HCT116 (cell line): ENCODE data around the gene DKK1. TPM values are rescaled to one million over a fixed set of nuclear protein-coding genes. Genes with fewer than 3 reads are reported as not detected.

Experiments
- ATAC-seq: fragments of 200-7000 bp; cut with Tn5 transposase; 2 replicates; pipeline ENCODE4 v1.9.1; 2020; ENCODE audit warnings: mild to moderate bottlenecking, moderate library complexity
- BruUV-seq: library from RNA; stranded (reverse); fragments of 400-500 nt; replicated peaks from 2 replicates; lab custom pipeline; 2021; lab: Mats Ljungman, UMichigan
- CTCF ChIA-PET: fragments of 300-600 bp; sonication (Branson Sonifier 250); formaldehyde crosslinking; loops from one replicate; lab custom pipeline; 2021; ENCODE audit warnings: antibody characterized with exemption; lab: Charles Lee
- POLR2A ChIA-PET: fragments of 300-600, 350-600 bp; sonication (Branson Sonifier 250); formaldehyde crosslinking; loops from one replicate; lab custom pipeline; 2021; ENCODE audit warnings: antibody characterized with exemption; lab: Charles Lee
- RAD21 ChIA-PET, 2 experiments: fragments of 300-600 bp; sonication (Branson Sonifier 250); formaldehyde crosslinking; loops; one replicate each; lab custom pipeline; 2023; ENCODE audit warnings: low total read pairs in 2 of 2; ENCODE audit not compliant: uncharacterized antibody in 2 of 2, unreplicated experiment in 2 of 2, low non-redundant PET in 1 of 2; lab: Charles Lee
- DNase-seq: peaks from one replicate; pipeline ENCODE4 v3.0.0-alpha.2; 2010; ENCODE audit warnings: low read depth, low spot score
- H2AFZ ChIP-seq: fragments of 200-600 bp; shearing (Covaris generic), sonication (generic); 2 replicates; pipeline ENCODE4 v1.6.1; 2017; ENCODE audit warnings: low read depth, mixed run types, mixed read lengths, antibody characterized with exemption, low read length; ENCODE audit not compliant: poor library complexity, severe bottlenecking
- H3K27ac ChIP-seq: 2 replicates; pipeline ENCODE4 v1.5.1; 2012; ENCODE audit warnings: low read depth, low read length
- H3K27me3 ChIP-seq: fragments of 200-600 bp; sonication (generic); 2 replicates; pipeline ENCODE4 v1.6.1; 2016; ENCODE audit warnings: mixed run types, low read length, mixed read lengths; ENCODE audit not compliant: insufficient read depth
- H3K36me3 ChIP-seq, 2 experiments: fragments of 200-500 bp in 1 of 2; fragments of 200-600 bp in 1 of 2; sonication (Bioruptor generic) in 1 of 2; sonication (generic) in 1 of 2; 2 replicates each; pipeline versions ENCODE4 v1.5.1 to v1.6.1; 2014 to 2016; ENCODE audit warnings: low read length in 2 of 2, inconsistent platforms in 1 of 2, mixed read lengths in 1 of 2, mixed run types in 1 of 2; ENCODE audit not compliant: insufficient read depth in 2 of 2, control insufficient read depth in 1 of 2
- H3K4me1 ChIP-seq, 2 experiments: fragments of 200-600 bp in 1 of 2; sonication (generic) in 1 of 2; 2 replicates each; pipeline versions ENCODE4 v1.5.1 to v1.6.1; 2012 to 2017; ENCODE audit warnings: low read length in 2 of 2, inconsistent platforms in 1 of 2, mild to moderate bottlenecking in 1 of 2, mixed read lengths in 1 of 2, mixed run types in 1 of 2, moderate library complexity in 1 of 2; ENCODE audit not compliant: insufficient read depth in 2 of 2, control insufficient read depth in 1 of 2
- H3K4me2 ChIP-seq: fragments of 200-600 bp; sonication (generic); 2 replicates; pipeline ENCODE4 v1.6.1; 2017; ENCODE audit warnings: mixed run types, low read length, mixed read lengths
- H3K4me3 ChIP-seq, 2 experiments: fragments of 200-600 bp in 1 of 2; sonication (generic) in 1 of 2; replicated peaks in 1 of 2; 2 replicates each; pipeline ENCODE4 v1.5.1; 2011 to 2016; ENCODE audit warnings: low read length in 2 of 2, control low read depth in 1 of 2, low read depth in 1 of 2, mild to moderate bottlenecking in 1 of 2, mixed read lengths in 1 of 2, mixed run types in 1 of 2
- H3K79me2 ChIP-seq: fragments of 200-600 bp; sonication (generic); 2 replicates; pipeline ENCODE4 v1.6.1; 2017; ENCODE audit warnings: mild to moderate bottlenecking, mixed run types, low read length, moderate library complexity, mixed read lengths; ENCODE audit not compliant: insufficient read depth
- H3K9ac ChIP-seq: fragments of 200-600 bp; sonication (generic); 2 replicates; pipeline ENCODE4 v1.6.1; 2016; ENCODE audit warnings: low read length, mixed read lengths
- H3K9me2 ChIP-seq: fragments of 200-600 bp; sonication (generic), shearing (Covaris generic); 2 replicates; pipeline ENCODE4 v1.6.1; 2017; ENCODE audit warnings: mixed run types, mild to moderate bottlenecking, moderate library complexity; ENCODE audit not compliant: insufficient read depth
- H3K9me3 ChIP-seq, 2 experiments: fragments of 200-500 bp in 1 of 2; fragments of 200-600 bp in 1 of 2; sonication (Bioruptor generic) in 1 of 2; sonication (generic) in 1 of 2; 2 replicates each; pipeline ENCODE4 v1.6.1; 2014 to 2017; ENCODE audit warnings: low read length in 2 of 2, mixed read lengths in 2 of 2, inconsistent platforms in 1 of 2, low read depth in 1 of 2, mild to moderate bottlenecking in 1 of 2, mixed run types in 1 of 2, moderate library complexity in 1 of 2; ENCODE audit not compliant: control insufficient read depth in 1 of 2, insufficient read depth in 1 of 2
- H4K20me1 ChIP-seq: fragments of 200-600 bp; sonication (generic), shearing (Covaris generic); 2 replicates; pipeline ENCODE4 v1.6.1; 2017; ENCODE audit warnings: mixed run types, mild to moderate bottlenecking, moderate library complexity; ENCODE audit not compliant: insufficient read depth
- CEBPB ChIP-seq: IDR thresholded peaks from 2 replicates; pipeline ENCODE4 v1.6.1; 2012; ENCODE audit warnings: low read depth
- ELF1 ChIP-seq: IDR thresholded peaks from 2 replicates; pipeline ENCODE4 v1.6.1; 2012; ENCODE audit warnings: low read depth, borderline replicate concordance
- EZH2 ChIP-seq: fragments of 200-600 bp; sonication (generic); IDR thresholded peaks from 2 replicates; pipeline ENCODE4 v1.6.1; 2017; ENCODE audit warnings: antibody characterized with exemption, mixed run types
- EZH2phosphoT487 ChIP-seq: fragments of 200-600 bp; IDR thresholded peaks from 2 replicates; pipeline ENCODE4 v1.6.1; 2018; ENCODE audit warnings: antibody characterized with exemption, borderline replicate concordance
- FOSL1 ChIP-seq: IDR thresholded peaks from 2 replicates; pipeline ENCODE4 v1.6.1; 2012; ENCODE audit warnings: low read depth
- JUND ChIP-seq: IDR thresholded peaks from 2 replicates; pipeline ENCODE4 v1.6.1; 2012
- MAX ChIP-seq: IDR thresholded peaks from 2 replicates; pipeline ENCODE4 v1.6.1; 2012
- POLR2AphosphoS5 ChIP-seq: IDR thresholded peaks from 2 replicates; pipeline ENCODE4 v1.6.1; 2011; ENCODE audit warnings: mild to moderate bottlenecking, low read depth, low read length, moderate library complexity
- RAD21 ChIP-seq: IDR thresholded peaks from 2 replicates; pipeline ENCODE4 v1.6.1; 2012; ENCODE audit warnings: low read depth, mild to moderate bottlenecking
- SIN3A ChIP-seq: IDR thresholded peaks from 2 replicates; pipeline ENCODE4 v1.6.1; 2012; ENCODE audit warnings: low read depth
- SP1 ChIP-seq: IDR thresholded peaks from 2 replicates; pipeline ENCODE4 v1.6.1; 2012; ENCODE audit warnings: low read depth
- SRF ChIP-seq: IDR thresholded peaks from 2 replicates; pipeline ENCODE4 v1.6.1; 2012; ENCODE audit warnings: low read depth
- YY1 ChIP-seq: IDR thresholded peaks from 2 replicates; pipeline ENCODE4 v1.6.1; 2011; ENCODE audit warnings: low read length, low read depth, moderate library complexity, mild to moderate bottlenecking; ENCODE audit not compliant: insufficient replicate concordance; ENCODE audit errors: extremely low read depth
- ZFX ChIP-seq: fragments of 450-650 bp; IDR thresholded peaks from 2 replicates; pipeline ENCODE4 v1.6.1; 2017
- ZNF274 ChIP-seq: fragments of 200-500 bp; sonication (Bioruptor generic); IDR thresholded peaks from 2 replicates; pipeline ENCODE4 v1.6.1; 2014; ENCODE audit warnings: mild to moderate bottlenecking, low read depth, low read length, inconsistent platforms
- intact Hi-C: fragments of 100-400 bp; cut with micrococcal nuclease; formaldehyde crosslinking; loops from 2 replicates; pipeline ENCODE4 v1.10.0; 2022
- total RNA-seq: library from RNA; stranded (reverse); gene quantifications from one replicate; pipeline ENCODE4 v1.2.1, GENCODE V29; 2021; ENCODE audit not compliant: unreplicated experiment
- TF ChIP-seq, protein P1 (sequence below): IDR thresholded peaks from 2 replicates; pipeline ENCODE4 v1.6.1; 2012
- TF ChIP-seq, protein P2 (sequence below): IDR thresholded peaks from 2 replicates; pipeline ENCODE4 v1.6.1; 2011; ENCODE audit warnings: mild to moderate bottlenecking, low read length, moderate library complexity; ENCODE audit not compliant: insufficient replicate concordance; ENCODE audit errors: extremely low read depth

The DKK1 gene
- total RNA-seq, 1 experiment from 2014 or later, result 315 TPM

- CTCF ChIA-PET, result interaction anchor here (1.1 to 3.9 kb wide), 3 partner anchors 9 to 175 kb away, joined by 3 to 36 read pairs (median 3); no protein-coding TSS in a partner anchor
- no peak for ATAC-seq
- Histone ChIP-seq H3K4me3 (peak overlapping the region; percentile 78 to 93), H4K20me1 (no peaks in the 10 kb centered on the region; the same call in 1 of the 2 replicates), H3K9ac (peak overlapping the region; percentile 84), H3K9me3 (no peaks in the 10 kb centered on the region), H2AFZ (no peak overlapping the region), H3K4me1 (peaks cover 61 to 86% of the 10 kb centered on the region in 2 experiments), H3K27me3 (no peaks in the 10 kb centered on the region), H3K9me2 (no peaks in the 10 kb centered on the region), H3K36me3 (peaks cover 0 to 21% of the 10 kb centered on the region in 2 experiments; a peak in 2 of 4 replicates), H3K79me2 (peaks cover 38% of the 10 kb centered on the region), H3K27ac (peak overlapping the region; percentile 96), H3K4me2 (peak overlapping the region; percentile 99)
- no TSS peak for BruUV-seq
- intact Hi-C loops, result no loop called here
- DNase-seq, result no peak
- TF ChIP-seq RAD21 (no peak), CEBPB (no peak), MAX (no peak), SIN3A (no peak), FOSL1 (no peak), SRF (no peak), YY1 (no peak), ZFX (no peak), ELF1 (no peak), EZH2phosphoT487 (no peak)
- POLR2A ChIA-PET, result interaction anchor here (0.9 to 1.7 kb wide), 7 partner anchors 10 to 227 kb away, joined by 3 to 6 read pairs (median 4); no protein-coding TSS in a partner anchor
- RAD21 ChIA-PET, result no interaction called here
These were observed 2.4 kb downstream of the DKK1 start for GRCh38 chr10:52316500-52316899.

DNA sequence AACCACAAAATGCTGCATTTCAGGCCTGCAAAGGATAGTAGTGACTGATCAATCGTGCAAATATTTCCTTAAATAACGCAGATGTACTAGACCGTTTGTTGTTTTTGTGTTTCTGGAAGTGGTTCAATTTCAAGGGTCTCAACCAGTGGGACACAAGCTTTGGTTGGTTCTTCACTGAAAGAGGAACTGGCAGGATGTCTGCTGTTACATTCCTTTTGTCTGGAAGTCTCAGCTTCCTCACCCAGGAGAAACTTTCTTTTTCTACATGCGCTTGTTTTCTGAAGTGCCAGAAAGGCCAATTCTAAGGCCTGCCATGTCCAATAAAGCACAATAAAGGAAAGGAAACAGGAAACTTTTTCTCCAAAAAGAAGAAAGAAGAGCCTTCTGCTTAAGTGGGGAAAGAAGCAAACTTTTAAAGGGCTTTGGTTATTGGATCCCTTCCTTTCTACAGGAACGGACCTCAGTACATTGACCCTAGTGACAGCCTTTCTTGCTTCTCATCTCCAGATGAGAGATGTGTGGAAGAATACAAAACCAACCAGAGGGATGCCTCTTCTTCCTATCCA lies 4.1 kb downstream of the DKK1 start:
- DNase-seq (no peak), ATAC-seq (peak; percentile 1; the same call in 1 of the 2 replicates)
- Histone ChIP-seq H3K36me3 (peaks cover 0 to 21% of the 10 kb centered on the region in 2 experiments; a peak in 2 of 4 replicates), H3K9me3 (no peaks in the 10 kb centered on the region), H3K9me2 (no peaks in the 10 kb centered on the region), H3K79me2 (peaks cover 31% of the 10 kb centered on the region), H2AFZ (no peak overlapping the region), H3K4me1 (peaks cover 49 to 68% of the 10 kb centered on the region in 2 experiments), H3K4me2 (peak overlapping the region; percentile 99), H3K27ac (peak overlapping the region; percentile 96), H3K4me3 (peak overlapping the region; percentile 21 to 24), H3K27me3 (no peaks in the 10 kb centered on the region), H4K20me1 (no peaks in the 10 kb centered on the region; the same call in 1 of the 2 replicates), H3K9ac (peak overlapping the region; percentile 84)
- ChIA-PET CTCF (interaction anchor here (1.0 to 1.6 kb wide), 5 partner anchors 11 to 248 kb away, joined by 3 to 6 read pairs (median 3); no protein-coding TSS in a partner anchor), POLR2A (interaction anchor here (0.8 to 2.5 kb wide), 11 partner anchors 9 to 249 kb away, joined by 3 to 7 read pairs (median 5); no protein-coding TSS in a partner anchor), RAD21 (no interaction called here)
- intact Hi-C loops, result no loop called here
- BruUV-seq, result TSS peak; percentile 94
- TF ChIP-seq EZH2 (no peak), SRF (no peak), MAX (no peak), FOSL1 (peak; percentile 35; the same call in 1 of the 2 replicates), SIN3A (no peak; the same call in 1 of the 2 replicates), SP1 (peak; percentile 41; the same call in 1 of the 2 replicates), YY1 (no peak), JUND (0 out of 2 replicates have a peak, but pooled peaks have one; percentile 43), CEBPB (no peak), ZNF274 (no peak), POLR2AphosphoS5 (peak; percentile 2; the same call in 1 of the 2 replicates)
- TF ChIP-seq, protein P1, sequence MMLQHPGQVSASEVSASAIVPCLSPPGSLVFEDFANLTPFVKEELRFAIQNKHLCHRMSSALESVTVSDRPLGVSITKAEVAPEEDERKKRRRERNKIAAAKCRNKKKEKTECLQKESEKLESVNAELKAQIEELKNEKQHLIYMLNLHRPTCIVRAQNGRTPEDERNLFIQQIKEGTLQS, result no peak
- TF ChIP-seq, protein P2, sequence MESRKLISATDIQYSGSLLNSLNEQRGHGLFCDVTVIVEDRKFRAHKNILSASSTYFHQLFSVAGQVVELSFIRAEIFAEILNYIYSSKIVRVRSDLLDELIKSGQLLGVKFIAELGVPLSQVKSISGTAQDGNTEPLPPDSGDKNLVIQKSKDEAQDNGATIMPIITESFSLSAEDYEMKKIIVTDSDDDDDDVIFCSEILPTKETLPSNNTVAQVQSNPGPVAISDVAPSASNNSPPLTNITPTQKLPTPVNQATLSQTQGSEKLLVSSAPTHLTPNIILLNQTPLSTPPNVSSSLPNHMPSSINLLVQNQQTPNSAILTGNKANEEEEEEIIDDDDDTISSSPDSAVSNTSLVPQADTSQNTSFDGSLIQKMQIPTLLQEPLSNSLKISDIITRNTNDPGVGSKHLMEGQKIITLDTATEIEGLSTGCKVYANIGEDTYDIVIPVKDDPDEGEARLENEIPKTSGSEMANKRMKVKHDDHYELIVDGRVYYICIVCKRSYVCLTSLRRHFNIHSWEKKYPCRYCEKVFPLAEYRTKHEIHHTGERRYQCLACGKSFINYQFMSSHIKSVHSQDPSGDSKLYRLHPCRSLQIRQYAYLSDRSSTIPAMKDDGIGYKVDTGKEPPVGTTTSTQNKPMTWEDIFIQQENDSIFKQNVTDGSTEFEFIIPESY, result no peak
